Measurements from ENCODE around the gene NECAB3.

The NECAB3 gene

GRCh38 chr20:33693741-33694638 is 19.8 kb upstream of the NECAB3 start:
- Histone ChIP-seq H3K9me3 (ENCODE audit: control insufficient read depth, insufficient read depth, low read length) (no peaks in the 10 kb centered on the region), H3K4me2 (ENCODE audit: low read length) (no peak overlapping the region), H3K79me2 (ENCODE audit: control insufficient read depth, low read length) (no peaks in the 10 kb centered on the region), H3K27me3 (ENCODE audit: control insufficient read depth, low read length) (no peaks in the 10 kb centered on the region), H3K36me3 (ENCODE audit: control insufficient read depth, low read length) (no peaks in the 10 kb centered on the region), H4K20me1 (ENCODE audit: control insufficient read depth, insufficient read depth, low read depth, low read length) (no peaks in the 10 kb centered on the region), H3K27ac (ENCODE audit: low read depth, low read length) (no peak overlapping the region), H3K9me2 (replicated peaks; ENCODE audit: control insufficient read depth, low read length) (no peaks in the 10 kb centered on the region), H3K4me1 (ENCODE audit: control insufficient read depth, low read length) (peaks cover 15% of the 10 kb centered on the region), H3F3A (ENCODE audit: control insufficient read depth, insufficient read depth) (0 out of 2 replicates have a peak, but pooled peaks cover 2% of the 10 kb centered on the region), H3K4me3 (ENCODE audit: low read length) (no peak overlapping the region)
- TF ChIP-seq CTCF (IDR thresholded peaks at IDR 0.05; ENCODE audit: low read depth, low read length, poor library complexity, severe bottlenecking): no peak
- TF ChIP-seq EZH2phosphoT487 (IDR thresholded peaks at IDR 0.05; ENCODE audit: borderline replicate concordance, low read length): no peak

- H3F3A ChIP-seq (ENCODE audit: control insufficient read depth, insufficient read depth): 0 out of 2 replicates have a peak, but pooled peaks cover 2% of the 10 kb centered on the region
- H3K36me3 ChIP-seq (ENCODE audit: control insufficient read depth, low read length): no peaks in the 10 kb centered on the region
- no peak overlapping the region for H3K4me3 ChIP-seq (ENCODE audit: low read length)
- peaks cover 15% of the 10 kb centered on the region for H3K4me1 ChIP-seq (ENCODE audit: control insufficient read depth, low read length)
- H4K20me1 ChIP-seq (ENCODE audit: control insufficient read depth, insufficient read depth, low read depth, low read length): no peaks in the 10 kb centered on the region
- no peaks in the 10 kb centered on the region for H3K9me3 ChIP-seq (ENCODE audit: control insufficient read depth, insufficient read depth, low read length)
- no peak overlapping the region for H3K4me2 ChIP-seq (ENCODE audit: low read length)
- no peak overlapping the region for H3K27ac ChIP-seq (ENCODE audit: low read depth, low read length)
- no peaks in the 10 kb centered on the region for H3K9me2 ChIP-seq (replicated peaks; ENCODE audit: control insufficient read depth, low read length)
- TF ChIP-seq EZH2phosphoT487 (IDR thresholded peaks at IDR 0.05; ENCODE audit: borderline replicate concordance, low read length) (no peak), CTCF (IDR thresholded peaks at IDR 0.05; ENCODE audit: low read depth, low read length, poor library complexity, severe bottlenecking) (no peak)
- H3K79me2 ChIP-seq (ENCODE audit: control insufficient read depth, low read length): no peaks in the 10 kb centered on the region
- H3K27me3 ChIP-seq (ENCODE audit: control insufficient read depth, low read length): no peaks in the 10 kb centered on the region
Observed at GRCh38 chr20:33693289-33693688, 19.1 kb upstream of the NECAB3 start.

- Histone ChIP-seq H4K20me1 (ENCODE audit: control insufficient read depth, insufficient read depth, low read depth, low read length) (peaks cover 1% of the 10 kb centered on the region), H3K27ac (ENCODE audit: low read depth, low read length) (no peak overlapping the region), H3K4me3 (ENCODE audit: low read length) (no peak overlapping the region), H3K36me3 (ENCODE audit: control insufficient read depth, low read length) (peaks cover 6% of the 10 kb centered on the region), H3K4me2 (ENCODE audit: low read length) (peak overlapping the region; percentile 35), H3K27me3 (ENCODE audit: control insufficient read depth, low read length) (no peaks in the 10 kb centered on the region), H3K79me2 (ENCODE audit: control insufficient read depth, low read length) (peaks cover 8% of the 10 kb centered on the region), H3K9me3 (ENCODE audit: control insufficient read depth, insufficient read depth, low read length) (no peaks in the 10 kb centered on the region), H3F3A (ENCODE audit: control insufficient read depth, insufficient read depth) (peaks cover 6% of the 10 kb centered on the region), H3K4me1 (ENCODE audit: control insufficient read depth, low read length) (peaks cover 28% of the 10 kb centered on the region), H3K9me2 (replicated peaks; ENCODE audit: control insufficient read depth, low read length) (no peaks in the 10 kb centered on the region)
- TF ChIP-seq CTCF (IDR thresholded peaks at IDR 0.05; ENCODE audit: low read depth, low read length, poor library complexity, severe bottlenecking): no peak
Observed at GRCh38 chr20:33689973-33690372, 15.7 kb upstream of the NECAB3 start.

Measured in DOHH2 (cell line).